PFSK-1 (cell line): ENCODE data around the gene GSK3B.

Source experiments
- POLR2AphosphoS5 ChIP-seq: IDR thresholded peaks from 2 replicates; pipeline ENCODE4 v1.6.1; 2012; ENCODE audit warnings: low read depth, mild to moderate bottlenecking, control low read depth, low read length, moderate library complexity
- REST ChIP-seq, 2 experiments: IDR thresholded peaks; 2 replicates each; pipeline versions ENCODE4 v1.6.1 to v1.8.0; 2011 to 2012; ENCODE audit warnings: low read depth in 2 of 2, low read length in 2 of 2, control low read depth in 1 of 2, inconsistent platforms in 1 of 2, mild to moderate bottlenecking in 1 of 2, moderate library complexity in 1 of 2; ENCODE audit not compliant: insufficient read depth in 1 of 2

- TF ChIP-seq POLR2AphosphoS5 = no peak
- no peak for TF ChIP-seq REST (IDR thresholded peaks at IDR 0.05; ENCODE audit: insufficient read depth in 1 of 2, low read depth in 2 of 2, low read length in 2 of 2)
Observed at GRCh38 chr3:119819806-119820205, 274.4 kb downstream of the GSK3B start.
